Tibial nerve (tissue), 4 donors: Measurements from ENCODE around the gene ZNF805. TPM values are rescaled to one million over a fixed set of nuclear protein-coding genes. Genes with fewer than 3 reads are reported as not detected.
"Not testable (repeated sequence)": the region's sequence is repeated elsewhere in the genome, so short reads cannot be mapped to it uniquely, and the experiment has no call there.

Source experiments
- DNase-seq, 2 donors: peaks; one replicate each; pipeline ENCODE4 v3.0.0-alpha.2; 2019; ENCODE audit warnings: low spot score in 2 of 2
- H3K27ac ChIP-seq, 4 donors: fragments of 200-600 bp; sonication (generic) in 3 of 4; one replicate each; pipeline ENCODE4 v1.5.1; 2017 to 2019; ENCODE audit warnings: mild to moderate bottlenecking in 1 of 4
- H3K27me3 ChIP-seq, 2 donors: fragments of 200-600 bp; sonication (generic) in 1 of 2; one replicate each; pipeline versions ENCODE4 v1.5.1 to v1.6.0; 2017 to 2019
- H3K36me3 ChIP-seq, 3 donors: fragments of 200-600 bp; sonication (generic); one replicate each; pipeline ENCODE4 v1.5.1; 2018 to 2019
- H3K4me1 ChIP-seq, 4 donors: fragments of 200-600 bp; sonication (generic) in 3 of 4; one replicate each; pipeline ENCODE4 v1.5.1; 2017 to 2019
- H3K4me3 ChIP-seq, 4 donors: fragments of 200-600 bp; sonication (generic) in 3 of 4; one replicate each; pipeline ENCODE4 v1.5.1; 2017 to 2019; ENCODE audit warnings: mild to moderate bottlenecking in 1 of 4, moderate library complexity in 1 of 4
- H3K9me3 ChIP-seq, 4 donors: fragments of 200-600 bp; sonication (generic) in 3 of 4; one replicate each; pipeline ENCODE4 v1.5.1; 2017 to 2019
- EP300 ChIP-seq, 2 donors: sonication (generic); formaldehyde crosslinking; IDR thresholded peaks; one replicate each; pipeline ENCODE4 v1.6.1; 2017; ENCODE audit warnings: antibody characterized with exemption in 2 of 2, mild to moderate bottlenecking in 1 of 2
- POLR2A ChIP-seq, 2 donors: fragments of 450-650 bp; IDR thresholded peaks; one replicate each; pipeline ENCODE4 v1.6.1; 2017; ENCODE audit warnings: antibody characterized with exemption in 2 of 2, mild to moderate bottlenecking in 2 of 2, moderate library complexity in 2 of 2
- WGBS, 2 donors: methylation state at CpG; one replicate each; pipeline ENCODE4 v1.1.5; 2018; 5-methylcytosine and 5-hydroxymethylcytosine counted together
- total RNA-seq, 4 donors: library from RNA; depleted of rRNA; stranded (reverse); fragments of >200 nt; gene quantifications; one replicate each; pipeline ENCODE4 v1.1.0, GENCODE V29; 2016
- TF ChIP-seq, protein P1 (sequence below), 5 experiments: fragments of 200-600 bp in 3 of 5; fragments of 450-650 bp in 2 of 5; sonication (generic) in 3 of 5; IDR thresholded peaks; one replicate each; pipeline ENCODE4 v1.5.1; 2016 to 2019; ENCODE audit warnings: antibody characterized with exemption in 5 of 5, mild to moderate bottlenecking in 3 of 5, moderate library complexity in 2 of 5

The ZNF805 gene
- total RNA-seq, 4 donors from 2014 or later: 16.2 to 24.7 (median 20.3) TPM

GRCh38 chr19:57245066-57245465 lies 4.6 kb downstream of the ZNF805 start:
- 93 to 96% methylated on average over 5 of the region's 5 CpGs for WGBS, 2 donors

GRCh38 chr19:57245959-57246358 lies 5.5 kb downstream of the ZNF805 start:
- Histone ChIP-seq H3K4me3 (no peak overlapping the region), H3K36me3 (peaks cover 4 to 83% (median 43%) of the 10 kb centered on the region in 3 donors), H3K9me3 (peaks cover 0 to 54% (median 5%) of the 10 kb centered on the region in 4 donors), H3K27me3 (no peaks in the 10 kb centered on the region), H3K4me1 (peaks cover 3 to 24% (median 17%) of the 10 kb centered on the region in 4 donors), H3K27ac (no peak overlapping the region)
- 83 to 87% methylated on average over 6 of the region's 6 CpGs for WGBS, 2 donors
- DNase-seq: no peak
- no peak for TF ChIP-seq EP300 (IDR thresholded peaks at IDR 0.05)
- TF ChIP-seq, protein P1, sequence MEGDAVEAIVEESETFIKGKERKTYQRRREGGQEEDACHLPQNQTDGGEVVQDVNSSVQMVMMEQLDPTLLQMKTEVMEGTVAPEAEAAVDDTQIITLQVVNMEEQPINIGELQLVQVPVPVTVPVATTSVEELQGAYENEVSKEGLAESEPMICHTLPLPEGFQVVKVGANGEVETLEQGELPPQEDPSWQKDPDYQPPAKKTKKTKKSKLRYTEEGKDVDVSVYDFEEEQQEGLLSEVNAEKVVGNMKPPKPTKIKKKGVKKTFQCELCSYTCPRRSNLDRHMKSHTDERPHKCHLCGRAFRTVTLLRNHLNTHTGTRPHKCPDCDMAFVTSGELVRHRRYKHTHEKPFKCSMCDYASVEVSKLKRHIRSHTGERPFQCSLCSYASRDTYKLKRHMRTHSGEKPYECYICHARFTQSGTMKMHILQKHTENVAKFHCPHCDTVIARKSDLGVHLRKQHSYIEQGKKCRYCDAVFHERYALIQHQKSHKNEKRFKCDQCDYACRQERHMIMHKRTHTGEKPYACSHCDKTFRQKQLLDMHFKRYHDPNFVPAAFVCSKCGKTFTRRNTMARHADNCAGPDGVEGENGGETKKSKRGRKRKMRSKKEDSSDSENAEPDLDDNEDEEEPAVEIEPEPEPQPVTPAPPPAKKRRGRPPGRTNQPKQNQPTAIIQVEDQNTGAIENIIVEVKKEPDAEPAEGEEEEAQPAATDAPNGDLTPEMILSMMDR (IDR thresholded peaks at IDR 0.05): no peak
- no peak for TF ChIP-seq POLR2A (IDR thresholded peaks at IDR 0.05)

More at GRCh38 chr19:57245066-57245465, 4.6 kb downstream of the ZNF805 start:
- Histone ChIP-seq H3K27me3 (no peaks in the 10 kb centered on the region), H3K36me3 (peaks cover 4 to 74% (median 36%) of the 10 kb centered on the region in 3 donors), H3K4me1 (peaks cover 3 to 25% (median 17%) of the 10 kb centered on the region in 4 donors), H3K4me3 (no peak overlapping the region), H3K27ac (no peak overlapping the region), H3K9me3 (peaks cover 0 to 45% (median 2%) of the 10 kb centered on the region in 4 donors)
- TF ChIP-seq, protein P1 (IDR thresholded peaks at IDR 0.05): no peak
- TF ChIP-seq POLR2A (IDR thresholded peaks at IDR 0.05) (no peak), EP300 (IDR thresholded peaks at IDR 0.05) (no peak)
- no peak for DNase-seq

- DNase-seq: no peak
- Histone ChIP-seq H3K4me3 (no peak overlapping the region), H3K27me3 (no peaks in the 10 kb centered on the region), H3K36me3 (peaks cover 9 to 99% (median 54%) of the 10 kb centered on the region in 3 donors), H3K9me3 (peaks cover 0 to 81% (median 16%) of the 10 kb centered on the region in 4 donors), H3K27ac (no peak overlapping the region), H3K4me1 (no peaks in the 10 kb centered on the region)
- WGBS, 2 donors: 89 to 94% methylated on average over 6 of the region's 6 CpGs
- TF ChIP-seq, protein P1 (IDR thresholded peaks at IDR 0.05): no peak
These were observed 8.2 kb downstream of the ZNF805 start for GRCh38 chr19:57248646-57249045.

GRCh38 chr19:57249329-57249728 lies 8.9 kb downstream of the ZNF805 start:
- WGBS, 2 donors: 85 to 93% methylated on average over 1 of the region's 1 CpG
- Histone ChIP-seq H3K27me3 (no peaks in the 10 kb centered on the region), H3K9me3 (peaks cover 0 to 87% (median 19%) of the 10 kb centered on the region in 4 donors), H3K4me1 (no peaks in the 10 kb centered on the region), H3K4me3 (no peak overlapping the region), H3K27ac (no peak overlapping the region), H3K36me3 (peaks cover 10 to 99% (median 56%) of the 10 kb centered on the region in 3 donors)
- TF ChIP-seq EP300 (IDR thresholded peaks at IDR 0.05): no peak
- TF ChIP-seq, protein P1 (IDR thresholded peaks at IDR 0.05): no peak
- no peak for TF ChIP-seq POLR2A (IDR thresholded peaks at IDR 0.05)
- DNase-seq: no peak

DNA sequence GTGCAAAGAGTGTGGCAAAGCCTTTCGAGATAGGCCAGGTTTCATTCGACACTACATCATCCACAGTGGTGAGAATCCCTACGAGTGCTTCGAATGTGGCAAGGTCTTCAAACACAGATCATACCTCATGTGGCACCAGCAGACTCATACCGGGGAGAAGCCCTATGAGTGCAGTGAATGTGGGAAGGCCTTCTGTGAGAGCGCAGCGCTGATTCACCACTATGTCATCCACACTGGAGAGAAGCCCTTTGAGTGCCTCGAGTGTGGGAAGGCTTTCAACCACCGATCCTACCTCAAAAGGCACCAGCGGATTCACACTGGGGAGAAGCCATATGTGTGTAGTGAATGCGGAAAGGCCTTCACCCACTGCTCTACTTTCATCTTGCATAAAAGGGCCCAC lies 13.3 kb downstream of the ZNF805 start:
- Histone ChIP-seq H3K36me3 (peaks cover 6 to 96% (median 37%) of the 10 kb centered on the region in 3 donors), H3K9me3 (peaks cover 0 to 94% (median 29%) of the 10 kb centered on the region in 4 donors)
- not testable (repeated sequence) for H3K27me3 ChIP-seq, H3K4me3 ChIP-seq, DNase-seq, H3K27ac ChIP-seq, H3K4me1 ChIP-seq
- WGBS, 2 donors: 94 to 96% methylated on average over 11 of the region's 11 CpGs

DNA sequence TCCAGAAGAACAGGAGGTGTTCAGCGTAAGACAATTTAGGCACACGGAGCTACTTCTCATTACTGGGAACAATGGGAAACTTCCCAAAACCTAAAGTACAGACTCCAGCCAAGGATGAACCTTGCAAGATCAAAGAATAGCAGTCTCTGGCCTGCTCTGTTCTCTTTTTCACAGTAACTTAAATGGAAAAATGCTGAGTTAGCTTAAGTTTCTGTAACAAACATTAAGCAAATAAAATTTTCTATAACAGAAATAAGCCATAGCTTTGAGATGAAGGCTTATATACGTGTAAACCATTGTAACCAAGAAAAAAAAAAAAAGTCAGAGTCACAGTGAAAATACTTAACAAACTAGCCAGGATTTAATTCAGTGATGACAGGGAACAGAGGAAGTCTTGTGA lies 21.6 kb downstream of the ZNF805 start:
- peaks cover 0 to 68% (median 0%) of the 10 kb centered on the region in 3 donors for H3K36me3 ChIP-seq
- no peaks in the 10 kb centered on the region for H3K27me3 ChIP-seq
- H3K27ac ChIP-seq: no peak overlapping the region
- no peak for DNase-seq
- WGBS, 2 donors: 89 to 91% methylated on average over 3 of the region's 3 CpGs
- no peaks in the 10 kb centered on the region for H3K4me1 ChIP-seq
- TF ChIP-seq EP300 (IDR thresholded peaks at IDR 0.05) (no peak), POLR2A (IDR thresholded peaks at IDR 0.05) (no peak)
- TF ChIP-seq, protein P1 (IDR thresholded peaks at IDR 0.05): no peak
- no peak overlapping the region for H3K4me3 ChIP-seq
- H3K9me3 ChIP-seq: peaks cover 0 to 88% (median 17%) of the 10 kb centered on the region in 4 donors
